NB4 (cell line): Measurements from ENCODE around the gene YWHAG.
A peak's percentile ranks its signal among the peaks of the same experiment; 100 is the strongest.
"Not testable (repeated sequence)": the region's sequence is repeated elsewhere in the genome, so short reads cannot be mapped to it uniquely, and the experiment has no call there.

Source experiments
- DNase-seq: peaks from one replicate; pipeline ENCODE4 v3.0.0; 2010; ENCODE audit warnings: low read depth
- H3K4me3 ChIP-seq: one replicate; pipeline ENCODE4 v1.5.1; 2011; ENCODE audit warnings: mild to moderate bottlenecking, low read depth, low read length, moderate library complexity
- CTCF ChIP-seq: IDR thresholded peaks from one replicate; pipeline ENCODE4 v1.5.1; 2012; ENCODE audit warnings: low read depth, low read length
- MAX ChIP-seq: IDR thresholded peaks from 2 replicates; pipeline ENCODE4 v1.6.1; 2011; ENCODE audit warnings: low read depth, low read length
- MYC ChIP-seq: IDR thresholded peaks from 2 replicates; pipeline ENCODE4 v1.6.1; 2011; ENCODE audit warnings: low read depth, low read length
- POLR2A ChIP-seq: IDR thresholded peaks from 2 replicates; pipeline ENCODE4 v1.6.1; 2011; ENCODE audit warnings: mild to moderate bottlenecking; ENCODE audit not compliant: insufficient read length; ENCODE audit errors: extremely low read depth

YWHAG gene

GRCh38 chr7:76372984-76373833 is 14.4 kb upstream of the YWHAG start:
- TF ChIP-seq CTCF: no peak
- TF ChIP-seq MAX: no peak
- no peak for TF ChIP-seq MYC
- TF ChIP-seq POLR2A: no peak
- peak; percentile 79 for DNase-seq
- no peak overlapping the region for H3K4me3 ChIP-seq

- H3K4me3 ChIP-seq: no peak overlapping the region
- DNase-seq: no peak
- no peak for TF ChIP-seq MAX
- TF ChIP-seq CTCF: no peak
- no peak for TF ChIP-seq POLR2A
- no peak for TF ChIP-seq MYC
These were observed 12.6 kb upstream of the YWHAG start for GRCh38 chr7:76371396-76371795.

GRCh38 chr7:76369018-76369417 is 10.2 kb upstream of the YWHAG start:
- no peak for TF ChIP-seq POLR2A
- no peak for TF ChIP-seq MYC
- no peak for TF ChIP-seq CTCF
- no peak for TF ChIP-seq MAX
- no peak for DNase-seq
- H3K4me3 ChIP-seq: no peak overlapping the region

- no peak for DNase-seq
- TF ChIP-seq MYC (no peak), MAX (no peak), CTCF (no peak), POLR2A (no peak)
- no peak overlapping the region for H3K4me3 ChIP-seq
These were observed 9.4 kb upstream of the YWHAG start for GRCh38 chr7:76368190-76368589.

GRCh38 chr7:76364198-76364584 is 5.4 kb upstream of the YWHAG start:
- TF ChIP-seq CTCF (no peak), MYC (peak; percentile 2; the same call in 1 of the 2 replicates), MAX (peak; percentile 36; the same call in 1 of the 2 replicates)
- H3K4me3 ChIP-seq: peak overlapping the region; percentile 60
- peak; percentile 88 for DNase-seq

GRCh38 chr7:76363754-76364153 is 5.0 kb upstream of the YWHAG start:
- H3K4me3 ChIP-seq: peak overlapping the region; percentile 60
- DNase-seq: not testable (repeated sequence)
